ENCODE measurements around the gene RCN1.
"Not testable (repeated sequence)": the region's sequence is repeated elsewhere in the genome, so short reads cannot be mapped to it uniquely, and the experiment has no call there.

RCN1 gene

DNA sequence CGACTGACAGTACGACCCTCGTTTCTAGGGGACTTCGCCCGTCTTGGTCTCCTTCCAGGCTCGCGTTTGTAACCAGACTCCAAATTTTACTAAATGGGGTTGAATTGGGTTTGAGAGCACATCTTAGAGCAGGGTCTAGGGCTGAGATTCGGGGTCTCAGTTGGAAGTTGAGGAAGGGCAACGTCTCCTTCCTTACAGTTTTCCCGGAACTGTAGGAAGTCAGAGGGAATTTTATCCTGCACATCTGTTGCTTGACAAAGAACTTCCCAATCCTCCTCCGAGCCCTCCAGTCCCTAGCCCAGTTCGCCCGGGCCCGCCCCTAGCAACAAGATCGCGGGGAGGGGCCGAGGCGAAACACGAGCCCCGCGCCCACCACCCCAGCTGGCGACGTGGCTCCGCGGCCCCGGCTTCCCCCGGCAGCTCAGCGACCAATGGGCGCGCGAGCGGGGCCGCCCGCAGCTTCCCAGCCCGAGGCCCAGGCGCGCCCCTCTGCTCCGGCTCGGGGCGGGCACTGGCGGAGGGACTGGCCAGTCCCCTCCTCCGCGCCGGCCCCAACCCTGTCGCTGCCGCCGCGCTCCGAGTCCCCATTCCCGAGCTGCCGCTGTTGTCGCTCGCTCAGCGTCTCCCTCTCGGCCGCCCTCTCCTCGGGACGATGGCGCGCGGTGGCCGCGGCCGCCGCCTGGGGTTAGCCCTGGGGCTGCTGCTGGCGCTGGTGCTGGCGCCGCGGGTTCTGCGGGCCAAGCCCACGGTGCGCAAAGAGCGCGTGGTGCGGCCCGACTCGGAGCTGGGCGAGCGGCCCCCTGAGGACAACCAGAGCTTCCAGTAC lies at the start of gene RCN1:
RCN1 (plus strand) TSS at position 530 of the 826 bp plus-strand sequence; CDS start at position 653, 123 bp downstream.
- H3K9me3 Mint-ChIP-seq = no peaks in the 10 kb centered on the region
- H3K27me3 Mint-ChIP-seq = peaks cover 5% of the 10 kb centered on the region
- peaks cover 8% of the 10 kb centered on the region for H3K36me3 Mint-ChIP-seq (ENCODE audit: low read depth)
- H3K4me3 Mint-ChIP-seq = peak within 1 kb of the TSS; percentile 89
- H3K4me1 Mint-ChIP-seq (ENCODE audit: low read depth) = peaks cover 48% of the 10 kb centered on the region
- H3K27ac Mint-ChIP-seq = peak within 1 kb of the TSS; percentile 94

DNA sequence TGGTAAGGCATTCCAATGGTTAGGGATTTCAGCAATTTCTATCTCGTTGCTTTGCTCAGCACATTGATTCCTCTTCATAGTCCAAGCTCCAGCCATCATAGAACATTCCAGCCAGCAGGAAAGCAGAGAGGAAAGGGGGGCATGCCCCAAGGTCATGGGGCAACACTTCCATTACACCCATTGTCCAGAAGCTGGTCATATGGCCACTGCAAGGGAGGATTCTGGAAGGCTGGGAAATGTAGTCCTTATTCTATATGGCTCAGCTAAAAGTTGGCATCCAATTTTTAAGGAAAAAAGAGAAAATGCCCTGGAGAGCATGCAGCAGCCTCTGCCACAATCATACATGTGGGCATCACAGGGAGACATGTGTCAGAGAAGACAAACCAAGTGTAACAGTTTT lies 47.1 kb upstream of the RCN1 start:
- H3K27me3 Mint-ChIP-seq = peaks cover 19% of the 10 kb centered on the region
- no peak overlapping the region for H3K4me3 Mint-ChIP-seq
- H3K36me3 Mint-ChIP-seq (ENCODE audit: low read depth) = no peaks in the 10 kb centered on the region
- no peaks in the 10 kb centered on the region for H3K4me1 Mint-ChIP-seq (ENCODE audit: low read depth)
- H3K27ac Mint-ChIP-seq = no peak overlapping the region
- no peaks in the 10 kb centered on the region for H3K9me3 Mint-ChIP-seq

DNA sequence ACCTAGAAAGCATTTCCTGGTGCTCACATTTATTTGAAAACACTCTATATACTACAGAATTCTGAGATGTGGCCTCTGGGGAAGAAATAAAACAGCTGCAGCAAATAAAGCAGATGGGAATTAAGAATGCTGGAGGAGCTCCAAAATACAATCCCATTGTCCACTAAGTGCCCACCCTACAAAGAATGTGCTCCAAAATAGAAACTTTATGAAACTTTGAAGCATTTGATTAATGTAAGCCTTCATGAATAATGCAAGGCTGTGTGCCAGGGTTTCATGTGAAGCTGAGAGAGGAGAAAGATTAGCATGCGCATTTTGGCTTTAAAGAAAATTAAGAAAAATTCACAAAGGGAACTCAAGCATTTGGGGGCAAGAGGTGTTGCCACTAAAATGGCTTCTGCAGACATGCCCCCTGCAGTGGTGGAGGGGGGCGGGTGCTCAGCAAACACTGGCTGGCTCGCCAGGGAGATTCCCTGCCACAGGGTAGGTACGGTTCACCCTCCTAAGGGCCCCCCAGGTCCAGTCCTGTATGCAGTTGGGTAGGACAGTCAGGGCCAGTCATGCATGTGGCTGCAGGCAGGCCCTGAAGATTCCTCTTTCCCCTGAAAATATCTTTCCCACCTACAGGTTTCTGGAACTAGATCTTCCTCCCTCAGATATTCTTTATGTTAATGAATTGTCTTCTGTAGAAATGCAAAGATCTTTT lies 46.6 kb upstream of the RCN1 start:
- H3K27me3 Mint-ChIP-seq = peaks cover 19% of the 10 kb centered on the region
- no peak overlapping the region for H3K27ac Mint-ChIP-seq

DNA sequence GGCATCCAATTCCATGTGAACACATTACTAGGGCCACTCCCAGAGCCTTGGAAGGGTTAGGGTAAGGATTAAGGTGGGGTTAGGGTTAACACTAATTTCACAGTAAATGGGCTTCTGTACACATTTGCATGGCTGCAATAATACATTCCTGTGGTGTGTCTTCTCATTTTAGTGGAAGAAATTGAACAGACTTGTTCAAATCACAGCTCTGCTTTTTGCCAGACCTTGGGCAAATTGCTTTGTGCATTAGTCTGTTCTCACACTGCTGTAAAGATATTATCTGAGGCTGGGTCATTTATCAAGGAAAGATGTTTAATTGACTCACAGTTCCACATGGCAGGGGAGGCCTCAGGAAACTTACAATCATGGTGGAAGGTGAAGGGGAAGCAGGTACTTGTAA lies 45.4 kb upstream of the RCN1 start:
- no peaks in the 10 kb centered on the region for H3K9me3 Mint-ChIP-seq
- H3K4me3 Mint-ChIP-seq = no peak overlapping the region
- no peak overlapping the region for H3K27ac Mint-ChIP-seq
- no peaks in the 10 kb centered on the region for H3K4me1 Mint-ChIP-seq (ENCODE audit: low read depth)
- H3K36me3 Mint-ChIP-seq (ENCODE audit: low read depth) = no peaks in the 10 kb centered on the region
- H3K27me3 Mint-ChIP-seq = peaks cover 16% of the 10 kb centered on the region

More for the DNA sequence above, 46.6 kb upstream of the RCN1 start:
- no peaks in the 10 kb centered on the region for H3K9me3 Mint-ChIP-seq
- H3K4me3 Mint-ChIP-seq = no peak overlapping the region
- H3K36me3 Mint-ChIP-seq (ENCODE audit: low read depth) = no peaks in the 10 kb centered on the region
- no peaks in the 10 kb centered on the region for H3K4me1 Mint-ChIP-seq (ENCODE audit: low read depth)

DNA sequence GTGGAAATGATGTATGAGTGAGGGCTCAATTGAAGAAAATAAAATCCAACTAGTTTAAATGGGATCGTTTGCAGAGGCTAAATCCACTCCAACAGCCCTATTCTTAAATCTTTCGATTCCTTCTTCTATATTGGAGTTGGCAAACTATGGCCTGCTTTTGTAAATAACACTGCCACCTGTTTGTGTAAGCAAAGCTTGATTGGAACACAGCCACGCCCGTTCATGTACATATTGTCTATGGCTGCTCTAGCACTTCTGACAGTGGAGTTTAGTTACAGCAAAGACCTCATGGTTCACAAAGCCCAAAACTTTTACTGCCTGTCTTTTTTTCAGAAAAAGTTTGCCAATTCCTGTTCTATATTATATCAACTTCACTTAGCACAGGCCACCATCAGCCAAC lies 40.6 kb upstream of the RCN1 start:
- Mint-ChIP-seq H3K27ac (no peak overlapping the region), H3K27me3 (peaks cover 31% of the 10 kb centered on the region), H3K4me1 (ENCODE audit: low read depth) (no peaks in the 10 kb centered on the region), H3K4me3 (no peak overlapping the region), H3K9me3 (no peaks in the 10 kb centered on the region), H3K36me3 (ENCODE audit: low read depth) (no peaks in the 10 kb centered on the region)

DNA sequence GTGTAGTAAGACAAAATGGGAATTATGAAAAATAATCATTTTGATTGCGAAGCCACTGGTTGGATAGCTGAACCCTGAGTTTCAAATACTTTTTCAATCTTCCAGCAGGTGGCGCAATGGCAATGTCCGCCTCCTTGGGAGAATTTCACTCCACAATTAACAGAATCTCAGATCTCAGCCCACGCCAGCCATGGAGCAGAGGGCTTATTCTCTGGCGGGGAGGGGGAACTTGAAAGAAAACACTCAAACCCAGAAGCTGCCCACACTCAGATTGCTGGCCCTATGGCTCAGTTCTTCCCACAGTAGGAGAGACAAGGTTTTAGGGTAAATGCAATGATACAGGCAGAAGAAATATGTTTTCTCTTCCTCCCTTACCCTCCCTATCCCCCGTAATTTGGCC lies 38.7 kb upstream of the RCN1 start:
- Mint-ChIP-seq H3K9me3 (no peaks in the 10 kb centered on the region), H3K4me3 (no peak overlapping the region), H3K4me1 (ENCODE audit: low read depth) (no peaks in the 10 kb centered on the region), H3K27ac (no peak overlapping the region), H3K36me3 (ENCODE audit: low read depth) (no peaks in the 10 kb centered on the region), H3K27me3 (peaks cover 21% of the 10 kb centered on the region)

DNA sequence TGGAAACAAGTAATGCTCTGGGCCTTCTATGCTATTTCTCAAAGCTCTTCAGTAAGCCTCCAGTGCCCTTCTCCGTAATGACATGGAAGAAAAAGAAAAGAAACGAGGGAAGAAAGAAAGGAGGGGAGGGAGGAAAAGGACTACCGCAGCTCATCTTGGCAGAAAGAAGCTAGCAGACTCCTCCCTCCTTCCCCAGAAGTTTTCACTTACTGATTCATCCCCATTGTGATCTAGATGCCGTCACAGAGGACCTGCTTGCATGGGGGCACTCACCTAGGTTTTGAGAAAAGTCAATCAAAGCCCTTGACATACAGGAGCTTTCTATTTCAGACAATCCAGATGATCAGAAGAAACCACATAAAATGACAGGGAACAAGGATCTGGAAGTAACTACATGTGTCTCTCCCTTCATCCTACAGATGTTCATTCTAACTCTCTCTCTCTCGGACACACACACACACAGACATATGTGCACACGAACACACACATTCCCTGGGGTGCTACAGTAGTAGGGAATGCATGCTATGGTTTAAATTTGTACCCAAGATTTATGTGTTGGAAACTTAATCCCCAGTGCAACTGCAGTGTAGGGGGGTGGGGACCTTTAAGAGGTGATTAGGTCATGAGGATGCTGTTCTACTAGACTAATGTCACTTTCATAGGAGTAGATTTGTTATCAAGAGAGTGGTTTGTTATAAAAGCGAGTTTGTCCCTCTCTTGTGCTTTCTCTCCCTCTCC lies 37.6 kb upstream of the RCN1 start:
- Mint-ChIP-seq H3K9me3 (no peaks in the 10 kb centered on the region), H3K4me1 (ENCODE audit: low read depth) (no peaks in the 10 kb centered on the region), H3K4me3 (no peak overlapping the region), H3K36me3 (ENCODE audit: low read depth) (no peaks in the 10 kb centered on the region), H3K27ac (no peak overlapping the region), H3K27me3 (peaks cover 24% of the 10 kb centered on the region)

DNA sequence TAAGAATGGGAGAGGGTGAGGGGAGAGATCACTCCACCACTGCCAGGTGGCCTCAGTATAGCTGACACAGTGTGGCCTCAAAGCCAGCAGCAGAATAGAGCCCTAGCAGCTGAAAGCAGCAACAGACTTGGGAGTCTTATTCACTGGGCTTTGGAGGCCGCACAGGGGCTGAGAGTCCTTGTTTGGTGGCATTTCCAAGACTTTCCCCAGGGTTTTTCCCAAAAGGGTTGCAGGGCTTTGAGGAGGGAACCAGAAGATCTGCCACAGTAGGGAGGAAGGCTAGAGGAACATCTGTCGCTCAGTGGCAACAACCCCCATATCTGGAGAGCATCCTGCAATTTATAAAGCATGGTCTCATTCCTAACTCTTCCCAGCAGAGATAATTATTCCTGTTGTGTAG lies 35.0 kb upstream of the RCN1 start:
- Mint-ChIP-seq H3K9me3 (no peaks in the 10 kb centered on the region), H3K27ac (no peak overlapping the region), H3K36me3 (ENCODE audit: low read depth) (no peaks in the 10 kb centered on the region), H3K4me3 (no peak overlapping the region), H3K4me1 (ENCODE audit: low read depth) (no peaks in the 10 kb centered on the region), H3K27me3 (peaks cover 28% of the 10 kb centered on the region)

DNA sequence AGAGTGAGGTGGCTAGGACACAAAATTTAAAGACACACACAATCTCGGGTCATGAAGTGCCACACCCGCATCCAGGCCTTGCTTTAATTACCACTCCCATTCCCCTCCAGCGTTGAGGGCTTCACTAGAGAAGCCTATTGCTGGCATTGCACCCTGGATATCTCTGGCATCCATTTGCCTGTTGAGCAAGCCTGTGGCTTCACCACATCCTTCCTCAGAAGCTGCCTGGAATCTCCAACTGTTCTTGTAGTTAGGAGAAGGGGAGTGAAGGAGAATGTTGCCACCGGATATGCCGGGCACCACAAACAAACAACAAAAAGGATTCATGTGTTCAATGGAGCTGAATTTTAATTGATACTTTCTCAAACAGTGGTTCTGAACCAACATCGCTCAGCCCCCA lies 34.4 kb upstream of the RCN1 start:
- peaks cover 26% of the 10 kb centered on the region for H3K27me3 Mint-ChIP-seq
- H3K4me1 Mint-ChIP-seq (ENCODE audit: low read depth) = no peaks in the 10 kb centered on the region
- no peaks in the 10 kb centered on the region for H3K36me3 Mint-ChIP-seq (ENCODE audit: low read depth)
- no peak overlapping the region for H3K4me3 Mint-ChIP-seq
- H3K9me3 Mint-ChIP-seq = no peaks in the 10 kb centered on the region
- no peak overlapping the region for H3K27ac Mint-ChIP-seq

DNA sequence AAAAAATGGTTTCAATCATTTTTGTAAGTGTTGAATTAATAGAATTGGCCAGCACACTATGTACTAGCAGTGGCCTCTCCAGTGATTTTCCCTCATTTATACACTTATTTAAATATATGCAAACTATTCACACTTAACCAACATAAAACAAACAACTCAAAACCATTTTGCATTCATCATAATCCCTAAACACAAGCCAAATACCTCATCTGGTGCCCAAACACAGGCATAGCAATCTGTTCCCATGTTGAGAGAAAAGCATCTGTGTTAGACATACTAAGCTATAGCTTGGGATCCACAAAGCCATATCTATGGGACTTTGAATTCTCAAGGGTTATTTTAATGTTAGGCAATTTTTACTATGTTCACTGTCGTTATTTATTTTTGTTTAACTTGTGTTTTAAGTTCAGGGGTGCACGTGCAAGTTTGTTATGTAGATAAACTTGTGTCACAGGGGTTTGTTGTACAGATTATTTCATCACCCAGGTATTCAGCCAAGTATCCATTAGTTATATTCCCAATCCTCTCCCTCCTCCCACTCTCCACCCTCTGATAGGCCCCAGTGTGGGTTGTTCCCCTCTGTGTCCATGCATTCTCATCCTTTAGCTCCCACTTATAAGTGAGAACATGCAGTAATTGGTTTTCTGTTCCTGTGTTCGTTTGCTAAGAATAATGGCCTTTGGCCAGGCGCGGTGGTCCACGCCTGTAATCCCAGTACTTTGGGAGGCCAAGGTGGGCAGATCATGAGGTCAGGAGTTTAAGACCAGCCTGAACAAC lies 31.0 kb upstream of the RCN1 start:
- no peak overlapping the region for H3K27ac Mint-ChIP-seq
- no peaks in the 10 kb centered on the region for H3K36me3 Mint-ChIP-seq (ENCODE audit: low read depth)
- H3K27me3 Mint-ChIP-seq = peaks cover 24% of the 10 kb centered on the region
- no peaks in the 10 kb centered on the region for H3K9me3 Mint-ChIP-seq
- H3K4me3 Mint-ChIP-seq = no peak overlapping the region
- no peaks in the 10 kb centered on the region for H3K4me1 Mint-ChIP-seq (ENCODE audit: low read depth)

DNA sequence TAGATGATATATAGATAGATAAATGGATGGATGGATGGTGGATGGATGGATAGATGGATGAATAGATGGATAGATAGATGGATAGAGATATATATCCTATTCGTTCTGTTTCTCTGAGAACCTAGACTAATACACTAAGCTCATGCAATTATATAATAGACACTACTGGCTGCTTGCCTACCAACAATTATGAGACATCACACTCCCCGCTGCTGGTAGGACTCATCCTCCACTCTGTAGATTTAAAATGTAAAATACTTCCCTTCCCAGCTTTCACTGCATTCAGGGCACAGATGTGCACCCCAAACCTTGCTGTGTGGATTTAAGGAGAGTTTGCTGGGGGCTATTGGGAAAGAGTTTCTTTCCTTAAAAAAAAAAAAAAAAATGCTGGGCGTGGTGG lies 28.3 kb upstream of the RCN1 start:
- H3K4me1 Mint-ChIP-seq (ENCODE audit: low read depth) = no peaks in the 10 kb centered on the region
- H3K27ac Mint-ChIP-seq = no peak overlapping the region
- no peak overlapping the region for H3K4me3 Mint-ChIP-seq
- no peaks in the 10 kb centered on the region for H3K9me3 Mint-ChIP-seq
- H3K36me3 Mint-ChIP-seq (ENCODE audit: low read depth) = no peaks in the 10 kb centered on the region
- peaks cover 23% of the 10 kb centered on the region for H3K27me3 Mint-ChIP-seq

DNA sequence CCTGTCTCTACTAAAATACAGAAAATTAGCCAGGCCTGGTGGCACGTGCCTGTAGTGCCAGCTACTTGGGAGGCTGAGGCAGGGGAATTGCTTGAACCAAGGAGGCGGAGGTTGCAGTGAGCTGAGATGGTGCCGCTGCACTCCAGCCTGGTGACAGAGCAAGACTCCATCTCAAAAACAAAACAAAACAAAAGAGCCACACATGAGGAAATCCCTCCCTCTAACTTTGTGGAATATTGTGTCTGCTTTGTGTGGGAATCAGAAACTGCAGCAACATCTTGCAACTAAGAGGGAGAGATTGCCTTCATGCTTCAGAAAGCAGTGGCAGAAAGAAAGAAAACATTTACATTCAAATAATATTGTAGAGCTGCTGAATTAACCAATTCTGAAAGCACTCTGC lies 27.8 kb upstream of the RCN1 start:
- not testable (repeated sequence) for H3K4me3 Mint-ChIP-seq; H3K4me1 Mint-ChIP-seq (ENCODE audit: low read depth); H3K36me3 Mint-ChIP-seq (ENCODE audit: low read depth); H3K27ac Mint-ChIP-seq; H3K9me3 Mint-ChIP-seq
- H3K27me3 Mint-ChIP-seq = peaks cover 20% of the 10 kb centered on the region

DNA sequence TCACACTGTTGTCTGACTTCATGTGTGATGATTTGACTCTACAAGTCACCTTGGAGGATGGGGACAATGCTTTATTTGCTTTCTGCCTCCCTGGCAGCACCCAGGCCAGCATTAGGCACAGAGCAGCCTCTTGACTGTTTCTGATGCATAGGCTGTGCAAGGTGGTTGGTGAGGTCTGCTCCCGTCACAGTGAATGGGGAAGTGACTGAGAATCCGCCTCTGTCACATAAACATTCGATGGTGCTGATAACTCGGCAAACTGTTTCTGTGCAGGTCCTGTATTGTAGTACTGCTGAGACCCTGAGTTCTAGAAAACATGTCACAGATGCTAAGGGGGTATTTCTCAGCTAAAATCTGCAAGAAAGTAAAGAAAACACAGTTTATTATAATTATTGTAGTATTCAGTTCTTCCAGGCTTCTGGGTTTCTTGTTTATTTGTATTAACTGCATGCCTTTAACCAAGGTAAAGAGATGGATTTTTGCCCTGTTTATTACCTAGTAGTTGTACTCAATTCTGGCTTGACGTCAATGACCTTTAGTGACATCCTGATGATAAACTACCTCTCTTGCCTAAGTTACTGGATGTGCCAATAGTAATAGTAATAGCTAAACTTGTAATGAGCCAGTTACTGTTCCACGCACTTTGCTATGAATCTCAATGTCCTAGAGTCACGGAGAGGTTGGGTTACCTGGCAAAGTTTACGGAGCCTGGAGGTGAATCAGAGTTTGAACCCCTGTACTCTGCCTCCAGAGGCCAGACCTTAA lies 24.8 kb upstream of the RCN1 start:
- Mint-ChIP-seq H3K27me3 (peaks cover 17% of the 10 kb centered on the region), H3K36me3 (ENCODE audit: low read depth) (no peaks in the 10 kb centered on the region), H3K4me3 (no peak overlapping the region), H3K4me1 (ENCODE audit: low read depth) (no peaks in the 10 kb centered on the region), H3K27ac (no peak overlapping the region), H3K9me3 (no peaks in the 10 kb centered on the region)

Measured in stimulated activated naive CD8-positive, alpha-beta T cell treated with anti-CD3 and anti-CD28 coated beads, Interleukin-15, Interleukin-2, amounts not matched to agents 100 ng/mL and 50 ng/mL, for 24 hours (primary cell).